HEK293T (cell line): ENCODE data around the gene SYNGR1.

Source experiments
- BHLHE40 ChIP-seq: fragments of 450-650 bp; IDR thresholded peaks from 2 replicates; pipeline ENCODE4 v1.6.1; 2016; ENCODE audit warnings: mild to moderate bottlenecking, moderate library complexity, borderline replicate concordance
- ELF4 ChIP-seq: fragments of 450-650 bp; IDR thresholded peaks from 2 replicates; pipeline ENCODE4 v1.6.1; 2017; ENCODE audit warnings: antibody characterized with exemption
- FOXA1 ChIP-seq: fragments of 450-650 bp; IDR thresholded peaks from 2 replicates; pipeline ENCODE4 v1.6.1; 2016; ENCODE audit warnings: mild to moderate bottlenecking
- FOXM1 ChIP-seq: fragments of 450-650 bp; IDR thresholded peaks from 2 replicates; pipeline ENCODE4 v1.6.1; 2017; ENCODE audit warnings: mild to moderate bottlenecking, borderline replicate concordance
- HDGF ChIP-seq: fragments of 450-650 bp; IDR thresholded peaks from 2 replicates; pipeline ENCODE4 v1.6.1; 2017; ENCODE audit warnings: antibody characterized with exemption, borderline replicate concordance
- LEF1 ChIP-seq: fragments of 450-650 bp; IDR thresholded peaks from 2 replicates; pipeline ENCODE4 v1.6.1; 2017; ENCODE audit warnings: mild to moderate bottlenecking, borderline replicate concordance
- ZNF384 ChIP-seq: fragments of 450-650 bp; IDR thresholded peaks from 2 replicates; pipeline ENCODE4 v1.6.1; 2016

DNA sequence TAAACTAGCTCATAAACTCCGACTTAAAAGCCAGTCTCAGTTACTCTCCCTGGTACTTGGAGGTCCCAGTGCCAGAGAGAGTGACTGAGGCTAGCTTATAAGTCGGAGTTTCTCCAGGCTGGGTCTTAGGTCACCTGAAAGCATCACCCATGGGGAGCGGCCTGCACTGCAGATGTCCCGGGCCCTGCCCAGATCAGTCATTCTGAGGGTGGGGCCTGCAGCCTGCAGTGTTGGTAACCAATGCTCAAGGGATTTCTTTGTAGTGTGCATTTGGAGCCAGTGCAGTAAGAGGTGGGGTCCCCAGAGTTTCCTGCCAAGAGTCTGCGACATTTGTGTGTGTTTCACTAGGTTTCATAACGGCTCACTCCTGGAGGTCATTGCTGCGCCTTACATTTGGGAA lies 64.6 kb downstream of the SYNGR1 start:
- TF ChIP-seq ELF4 = no peak
- TF ChIP-seq FOXM1 = no peak
- TF ChIP-seq FOXA1 = no peak
- no peak for TF ChIP-seq HDGF
- TF ChIP-seq BHLHE40 = no peak
- no peak for TF ChIP-seq ZNF384
- no peak for TF ChIP-seq LEF1
